8988T (cell line): ENCODE results near the gene TLCD1.

Experiments used
- DNase-seq: peaks from one replicate; pipeline ENCODE4 v3.0.0; 2011

Gene TLCD1

GRCh38 chr17:28710861-28711722, 14.9 kb downstream of the TLCD1 start:
- DNase-seq: peak; percentile 100

- peak; percentile 11 for DNase-seq
Observed at GRCh38 chr17:28707339-28707720, 18.7 kb downstream of the TLCD1 start.

GRCh38 chr17:28706471-28707338, 19.3 kb downstream of the TLCD1 start:
- peak; percentile 41 for DNase-seq

GRCh38 chr17:28705728-28706334, 20.2 kb downstream of the TLCD1 start:
- peak; percentile 37 for DNase-seq

GRCh38 chr17:28705074-28705659, 20.9 kb downstream of the TLCD1 start:
- DNase-seq: no peak

GRCh38 chr17:28704219-28704858, 21.7 kb downstream of the TLCD1 start:
- peak; percentile 27 for DNase-seq

- DNase-seq: peak; percentile 18
Observed at GRCh38 chr17:28703552-28704218, 22.3 kb downstream of the TLCD1 start.

GRCh38 chr17:28702752-28703150, 23.3 kb downstream of the TLCD1 start:
- no peak for DNase-seq

GRCh38 chr17:28702026-28702751, 23.8 kb downstream of the TLCD1 start:
- DNase-seq: no peak

- DNase-seq: peak; percentile 18
Observed at GRCh38 chr17:28700830-28701492, 25.1 kb downstream of the TLCD1 start.

- no peak for DNase-seq
Observed at GRCh38 chr17:28700278-28700677, 25.8 kb downstream of the TLCD1 start.

GRCh38 chr17:28698253-28698941, 27.6 kb downstream of the TLCD1 start:
- no peak for DNase-seq

GRCh38 chr17:28693869-28694268, 32.2 kb downstream of the TLCD1 start:
- DNase-seq: no peak

- no peak for DNase-seq
Observed at GRCh38 chr17:28689011-28689410, 37.0 kb downstream of the TLCD1 start.

GRCh38 chr17:28688481-28688880, 37.6 kb downstream of the TLCD1 start:
- DNase-seq: no peak

GRCh38 chr17:28686296-28686695, 39.7 kb downstream of the TLCD1 start:
- DNase-seq: no peak

- DNase-seq: no peak
Observed at GRCh38 chr17:28685366-28685765, 40.7 kb downstream of the TLCD1 start.

- DNase-seq: no peak
Observed at GRCh38 chr17:28684963-28685362, 41.1 kb downstream of the TLCD1 start.

- no peak for DNase-seq
Observed at GRCh38 chr17:28682655-28683054, 43.4 kb downstream of the TLCD1 start.

GRCh38 chr17:28675980-28676379, 50.1 kb downstream of the TLCD1 start:
- DNase-seq: no peak
